K562 (cell line): ENCODE measurements around the gene MAGI1. TPM values are rescaled to one million over a fixed set of nuclear protein-coding genes. Genes with fewer than 3 reads are reported as not detected.

Source experiments
- ATAC-seq: fragments of 200-7000 bp; cut with Tn5 transposase; 3 replicates; pipeline ENCODE4 v1.9.1; 2020; ENCODE audit warnings: moderate library complexity
- BruUV-seq: library from RNA; stranded (reverse); fragments of 400-500 nt; replicated peaks from 2 replicates; lab custom pipeline; 2021; lab: Mats Ljungman, UMichigan
- CTCF ChIA-PET: fragments of 300-600 bp; formaldehyde crosslinking; extraction: SDS; loops from one replicate; lab custom pipeline; 2021; ENCODE audit warnings: low intra/inter-chr PET ratio; lab: Yijun Ruan, JAX
- POLR2A ChIA-PET: fragments of 300-600, 350-650 bp; sonication (Branson Sonifier 250); formaldehyde crosslinking; extraction: SDS; loops from one replicate; lab custom pipeline; 2021; ENCODE audit warnings: antibody characterized with exemption, inconsistent platforms; lab: Yijun Ruan, JAX
- DNase-seq, 4 experiments: peaks; one replicate each; pipeline versions ENCODE4 v3.0.0 to v3.0.0-alpha.2; 2011 to 2018; ENCODE audit warnings: low spot score in 3 of 4, mixed read lengths in 3 of 4; ENCODE audit errors: extremely low read depth in 1 of 4
- FAIRE-seq: peaks from 2 replicates; lab custom pipeline; 2011; peaks lifted over from hg19 to GRCh38; lab: Jason Lieb, UNC
- H2AFZ ChIP-seq: 2 replicates; pipeline ENCODE4 v1.6.0; 2011; ENCODE audit warnings: low read depth, low read length, control low read depth, inconsistent platforms
- H3K27ac ChIP-seq: fragments of 200-600 bp; 3 replicates; pipeline ENCODE4 v1.8.0; 2011; ENCODE audit warnings: low read depth, mild to moderate bottlenecking, control low read depth, inconsistent platforms, low read length, moderate library complexity, mixed read lengths; ENCODE audit errors: extremely low read depth
- H3K27me3 ChIP-seq, 2 experiments: fragments of 300-600 bp in 1 of 2; 2 replicates in 1 of 2; 3 replicates in 1 of 2; pipeline versions ENCODE4 v1.6.0 to v1.8.0; 2011; ENCODE audit warnings: inconsistent platforms in 2 of 2, low read length in 2 of 2, mild to moderate bottlenecking in 1 of 2, mixed read lengths in 1 of 2, moderate library complexity in 1 of 2; ENCODE audit not compliant: control insufficient read depth in 2 of 2, insufficient read depth in 2 of 2
- H3K36me3 ChIP-seq: fragments of 300-600 bp; 3 replicates; pipeline ENCODE4 v1.8.0; 2011; ENCODE audit warnings: mild to moderate bottlenecking, low read length, inconsistent platforms; ENCODE audit not compliant: control insufficient read depth, insufficient read depth
- H3K4me1 ChIP-seq, 2 experiments: fragments of 200-600 bp in 1 of 2; replicated peaks in 1 of 2; 2 replicates in 1 of 2; 3 replicates in 1 of 2; pipeline versions ENCODE4 v1.5.1 to v1.8.0; 2011; ENCODE audit warnings: inconsistent platforms in 2 of 2, low read length in 2 of 2, mild to moderate bottlenecking in 1 of 2, mixed read lengths in 1 of 2, moderate library complexity in 1 of 2; ENCODE audit not compliant: control insufficient read depth in 2 of 2, insufficient read depth in 2 of 2
- H3K4me2 ChIP-seq: 2 replicates; pipeline ENCODE4 v1.6.1; 2011; ENCODE audit warnings: low read length, control low read depth, inconsistent platforms, mixed read lengths; ENCODE audit not compliant: insufficient read depth
- H3K4me3 ChIP-seq: fragments of 200-600 bp; sonication (generic), shearing (Covaris generic); 2 replicates; pipeline ENCODE4 v1.5.1; 2016; ENCODE audit warnings: control low read depth, inconsistent platforms
- H3K79me2 ChIP-seq: fragments of 200-600 bp; 3 replicates; pipeline ENCODE4 v1.8.0; 2011; ENCODE audit warnings: low read length, inconsistent platforms; ENCODE audit not compliant: control insufficient read depth, insufficient read depth
- H3K9ac ChIP-seq, 2 experiments: 2 replicates each; pipeline versions ENCODE4 v1.6.0 to v1.6.1; 2011; ENCODE audit warnings: low read depth in 2 of 2, low read length in 2 of 2, control low read depth in 1 of 2, inconsistent platforms in 1 of 2, mild to moderate bottlenecking in 1 of 2, mixed read lengths in 1 of 2; ENCODE audit not compliant: insufficient read depth in 1 of 2
- H3K9me1 ChIP-seq: one replicate; pipeline ENCODE4 v1.6.0; 2011; ENCODE audit warnings: inconsistent platforms, mild to moderate bottlenecking, low read length, moderate library complexity; ENCODE audit not compliant: control insufficient read depth, insufficient read depth
- H3K9me3 ChIP-seq: replicated peaks from 2 replicates; pipeline ENCODE4 v1.5.1; 2011; ENCODE audit warnings: low read depth, low read length, inconsistent platforms; ENCODE audit not compliant: control insufficient read depth, insufficient read depth
- H4K20me1 ChIP-seq: replicated peaks from 2 replicates; pipeline ENCODE4 v1.6.1; 2011; ENCODE audit warnings: low read length, inconsistent platforms, mixed read lengths; ENCODE audit not compliant: control insufficient read depth, insufficient read depth
- ATF2 ChIP-seq: sonication (generic); formaldehyde crosslinking; IDR thresholded peaks from 2 replicates; pipeline ENCODE4 v1.8.1; 2022; ENCODE audit warnings: missing genetic modification reagents
- DLX4 ChIP-seq: fragments of 250-450 bp; sonication (Bioruptor Pico); IDR thresholded peaks from 2 replicates; pipeline ENCODE4 v1.6.1; 2021; ENCODE audit warnings: mild to moderate bottlenecking
- DMBX1 ChIP-seq: fragments of 250-450 bp; sonication (Bioruptor Pico); IDR thresholded peaks from 2 replicates; pipeline ENCODE4 v1.8.0; 2022; ENCODE audit warnings: inconsistent platforms, mild to moderate bottlenecking, moderate library complexity, borderline replicate concordance
- E2F4 ChIP-seq: sonication (generic); formaldehyde crosslinking; IDR thresholded peaks from 2 replicates; pipeline ENCODE4 v1.8.0; 2022; ENCODE audit warnings: mild to moderate bottlenecking, low read depth, missing genetic modification reagents
- GABPB2 ChIP-seq: fragments of 250-450 bp; sonication (Bioruptor Pico); conservative IDR thresholded peaks from 2 replicates; pipeline ENCODE4 v1.5.1; 2021; ENCODE audit warnings: mild to moderate bottlenecking
- NFRKB ChIP-seq: fragments of 450-650 bp; IDR thresholded peaks from 2 replicates; pipeline ENCODE4 v1.6.1; 2016; ENCODE audit warnings: low read depth
- SLC30A9 ChIP-seq: fragments of 250-450 bp; sonication (Bioruptor Pico); IDR thresholded peaks from 2 replicates; pipeline ENCODE4 v1.8.0; 2022; ENCODE audit warnings: mild to moderate bottlenecking, moderate library complexity
- TCF7 ChIP-seq: sonication (generic); IDR thresholded peaks from 2 replicates; pipeline ENCODE4 v1.6.1; 2016; ENCODE audit warnings: antibody characterized with exemption, borderline replicate concordance
- XRCC3 ChIP-seq: fragments of 450-650 bp; IDR thresholded peaks from 2 replicates; pipeline ENCODE4 v1.6.1; 2017; ENCODE audit warnings: mild to moderate bottlenecking, moderate library complexity
- ZBTB5 ChIP-seq: fragments of 450-650 bp; IDR thresholded peaks from 2 replicates; pipeline ENCODE4 v1.6.1; 2017; ENCODE audit warnings: antibody characterized with exemption
- ZNF165 ChIP-seq: fragments of 250-450 bp; sonication (Bioruptor Pico); IDR thresholded peaks from 2 replicates; pipeline ENCODE4 v1.4.0; 2020; ENCODE audit warnings: borderline replicate concordance
- ZNF184 ChIP-seq: sonication (generic); formaldehyde crosslinking; IDR thresholded peaks from 2 replicates; pipeline ENCODE4 v1.5.0; 2020; ENCODE audit warnings: missing genetic modification reagents
- ZNF785 ChIP-seq: fragments of 250-450 bp; sonication (Bioruptor Pico); IDR thresholded peaks from 2 replicates; pipeline ENCODE4 v1.4.0; 2020; ENCODE audit warnings: mild to moderate bottlenecking
- ZNF830 ChIP-seq: fragments of 250-450 bp; sonication (Bioruptor Pico); IDR thresholded peaks from 2 replicates; pipeline ENCODE4 v1.5.0; 2021; ENCODE audit warnings: mild to moderate bottlenecking
- WGBS: fragments of 100-300 bp; shearing (Covaris generic); methylation state at CpG from one replicate; pipeline ENCODE4 v1.1.6; 2016; ENCODE audit warnings: low coverage, mixed read lengths; ENCODE audit not compliant: insufficient coverage; ENCODE audit errors: missing lambda C conversion rate; 5-methylcytosine and 5-hydroxymethylcytosine counted together
- in situ Hi-C: fragments of 300-500 bp; cut with MboI; formaldehyde crosslinking; loops from 4 replicates; pipeline ENCODE4 v1.15.0; 2018; ENCODE audit warnings: inconsistent platforms, mixed read lengths
- intact Hi-C: fragments of 100-400 bp; cut with micrococcal nuclease; formaldehyde crosslinking; loops from 2 replicates; pipeline ENCODE4 v1.14.2; 2022
- polyA plus RNA-seq, 8 experiments: library from polyadenylated mRNA; depleted of rRNA in 4 of 8; stranded (reverse) in 5 of 8; unstranded in 3 of 8; fragments of >200 nt; fragmentation: Nextera tagmentation in 2 of 8; fragmentation: Illumina TruSeq in 1 of 8; extraction: Ambion mirVana in 2 of 8; extraction: Trizol in 1 of 8; gene quantifications; 2 replicates each; pipeline versions ENCODE4 v1.2.1 to v1.2.3, GENCODE V29; 2011 to 2014; ENCODE audit warnings: inconsistent platforms in 1 of 8, missing spikeins in 1 of 8
- total RNA-seq, 7 experiments: library from RNA; depleted of rRNA in 6 of 7; stranded (reverse); fragments of >200 nt in 6 of 7; fragmentation: Illumina TruSeq in 2 of 7; extraction: Trizol in 2 of 7; gene quantifications; 2 replicates each; pipeline versions ENCODE4 v1.2.1 to v1.2.3, GENCODE V29; 2011 to 2021; ENCODE audit warnings: low replicate concordance in 1 of 7

Gene MAGI1
- total and polyA plus RNA-seq, 9 of the 15 experiments (the other 6 are each of a cell fraction or from before 2014, with no cell fraction given): 7.8 to 59.4 (median 43.2) TPM

- H3K79me2 ChIP-seq: no peaks in the 10 kb centered on the region
- H4K20me1 ChIP-seq: no peaks in the 10 kb centered on the region
- H3K9ac ChIP-seq: no peak overlapping the region
- ChIA-PET CTCF (no interaction called here), POLR2A (no interaction called here)
- H3K4me2 ChIP-seq: no peak overlapping the region
- H3K9me3 ChIP-seq: no peaks in the 10 kb centered on the region
- 0% methylated on average over 2 of the region's 3 CpGs for WGBS
- in situ Hi-C loops: no loop called here
- H3K4me1 ChIP-seq: no peaks in the 10 kb centered on the region
- no peak overlapping the region for H3K27ac ChIP-seq
- intact Hi-C loops: no loop called here
- BruUV-seq: no TSS peak
- no peaks in the 10 kb centered on the region; a peak in 1 of 5 replicates for H3K27me3 ChIP-seq
- ATAC-seq (no peak), FAIRE-seq (no peak), DNase-seq (no peak)
- no peaks in the 10 kb centered on the region for H3K9me1 ChIP-seq
- H2AFZ ChIP-seq: no peak overlapping the region
- no peaks in the 10 kb centered on the region for H3K36me3 ChIP-seq
- no peak overlapping the region for H3K4me3 ChIP-seq
- TF ChIP-seq SLC30A9 (CRISPR knock-in tag) (no peak), ZBTB5 (no peak), ZNF830 (no peak), ZNF184 (CRISPR knock-in tag) (no peak), ZNF785 (CRISPR knock-in tag) (no peak), NFRKB (no peak), GABPB2 (CRISPR knock-in tag) (no peak), ATF2 (CRISPR knock-in tag) (no peak), TCF7 (no peak), ZNF165 (CRISPR knock-in tag) (no peak), XRCC3 (no peak), E2F4 (CRISPR knock-in tag) (no peak), DMBX1 (no peak), DLX4 (CRISPR knock-in tag) (no peak)
Observed at GRCh38 chr3:65876028-65876420, 162.7 kb downstream of the MAGI1 start.
